ENCODE data around the gene PSMB8.

PSMB8 gene

GRCh38 chr6:32827025-32827424 is 16.8 kb downstream of the PSMB8 start:
- TF ChIP-seq REST (IDR thresholded peaks at IDR 0.05; ENCODE audit: insufficient replicate concordance, low read depth) = no peak
- no peak for TF ChIP-seq POLR2AphosphoS5 (IDR thresholded peaks at IDR 0.05; ENCODE audit: low read depth)
- TF ChIP-seq SPI1 (IDR thresholded peaks at IDR 0.05; ENCODE audit: borderline replicate concordance, low read depth) = no peak
- no peak for TF ChIP-seq CTCF (IDR thresholded peaks at IDR 0.05; ENCODE audit: insufficient read depth, low read length)
- TF ChIP-seq GABPA (IDR thresholded peaks at IDR 0.05; ENCODE audit: low read depth) = no peak
- Histone ChIP-seq H3K27me3 (ENCODE audit: insufficient read depth, poor library complexity, severe bottlenecking) (no peaks in the 10 kb centered on the region), H3K4me3 (replicated peaks; ENCODE audit: insufficient read depth, low read length) (no peak overlapping the region), H3K27ac (replicated peaks) (no peak overlapping the region)
- DNase-seq (ENCODE audit: low read depth in 1 of 2, low spot score in 1 of 2) = no peak

- no peak overlapping the region for H3K4me3 ChIP-seq (replicated peaks; ENCODE audit: insufficient read depth, low read length)
- no peak for DNase-seq (ENCODE audit: low read depth in 1 of 2, low spot score in 1 of 2)
- H3K27ac ChIP-seq (replicated peaks) = no peak overlapping the region
- no peak for TF ChIP-seq GABPA (IDR thresholded peaks at IDR 0.05; ENCODE audit: low read depth)
- no peak for TF ChIP-seq CTCF (IDR thresholded peaks at IDR 0.05; ENCODE audit: insufficient read depth, low read length)
- no peak for TF ChIP-seq POLR2AphosphoS5 (IDR thresholded peaks at IDR 0.05; ENCODE audit: low read depth)
- TF ChIP-seq SPI1 (IDR thresholded peaks at IDR 0.05; ENCODE audit: borderline replicate concordance, low read depth) = no peak
- TF ChIP-seq REST (IDR thresholded peaks at IDR 0.05; ENCODE audit: insufficient replicate concordance, low read depth) = no peak
- no peaks in the 10 kb centered on the region for H3K27me3 ChIP-seq (ENCODE audit: insufficient read depth, poor library complexity, severe bottlenecking)
Observed at GRCh38 chr6:32825966-32826365, 17.9 kb downstream of the PSMB8 start.

- DNase-seq (ENCODE audit: low read depth in 1 of 2, low spot score in 1 of 2) = no peak
Observed at GRCh38 chr6:32819729-32820128, 24.1 kb downstream of the PSMB8 start.

More at GRCh38 chr6:32819729-32820128, 24.1 kb downstream of the PSMB8 start:
- TF ChIP-seq SPI1 (IDR thresholded peaks at IDR 0.05; ENCODE audit: borderline replicate concordance, low read depth) (no peak), GABPA (IDR thresholded peaks at IDR 0.05; ENCODE audit: low read depth) (no peak), REST (IDR thresholded peaks at IDR 0.05; ENCODE audit: insufficient replicate concordance, low read depth) (no peak), POLR2AphosphoS5 (IDR thresholded peaks at IDR 0.05; ENCODE audit: low read depth) (no peak), CTCF (IDR thresholded peaks at IDR 0.05; ENCODE audit: insufficient read depth, low read length) (no peak)
- no peak overlapping the region for H3K27ac ChIP-seq (replicated peaks)
- no peaks in the 10 kb centered on the region for H3K27me3 ChIP-seq (ENCODE audit: insufficient read depth, poor library complexity, severe bottlenecking)
- no peak overlapping the region for H3K4me3 ChIP-seq (replicated peaks; ENCODE audit: insufficient read depth, low read length)

All from HL-60 (cell line).